ENCODE measurements around the gene IFNAR1.

Gene IFNAR1

GRCh38 chr21:33403786-33404585 lies 79.2 kb downstream of the IFNAR1 start:
- peak; percentile 37 to 57 for DNase-seq

GRCh38 chr21:33406493-33406892 lies 81.7 kb downstream of the IFNAR1 start:
- peak; percentile 17 to 36 for DNase-seq
